Measurements from ENCODE around the gene PCDHGA12. TPM values are rescaled to one million over a fixed set of nuclear protein-coding genes. Genes with fewer than 3 reads are reported as not detected.

PCDHGA12 gene
- 12.6 TPM for total RNA-seq

DNA sequence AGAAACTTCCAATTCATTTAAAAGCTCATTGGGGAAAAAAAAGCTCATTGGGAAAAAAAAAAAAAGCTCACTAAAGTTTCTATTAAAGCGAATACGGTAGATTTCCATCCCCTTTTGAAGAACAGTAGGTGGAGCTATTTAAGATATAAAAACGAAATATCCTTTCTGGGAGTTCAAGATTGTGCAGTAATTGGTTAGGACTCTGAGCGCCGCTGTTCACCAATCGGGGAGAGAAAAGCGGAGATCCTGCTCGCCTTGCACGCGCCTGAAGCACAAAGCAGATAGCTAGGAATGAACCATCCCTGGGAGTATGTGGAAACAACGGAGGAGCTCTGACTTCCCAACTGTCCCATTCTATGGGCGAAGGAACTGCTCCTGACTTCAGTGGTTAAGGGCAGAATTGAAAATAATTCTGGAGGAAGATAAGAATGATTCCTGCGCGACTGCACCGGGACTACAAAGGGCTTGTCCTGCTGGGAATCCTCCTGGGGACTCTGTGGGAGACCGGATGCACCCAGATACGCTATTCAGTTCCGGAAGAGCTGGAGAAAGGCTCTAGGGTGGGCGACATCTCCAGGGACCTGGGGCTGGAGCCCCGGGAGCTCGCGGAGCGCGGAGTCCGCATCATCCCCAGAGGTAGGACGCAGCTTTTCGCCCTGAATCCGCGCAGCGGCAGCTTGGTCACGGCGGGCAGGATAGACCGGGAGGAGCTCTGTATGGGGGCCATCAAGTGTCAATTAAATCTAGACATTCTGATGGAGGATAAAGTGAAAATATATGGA lies at the start of gene PCDHGA12:
Gene PCDHGA12 (plus strand): TSS at position 176 of the 782 bp plus-strand sequence. CDS start 253 bp downstream, at position 429.

DNA sequence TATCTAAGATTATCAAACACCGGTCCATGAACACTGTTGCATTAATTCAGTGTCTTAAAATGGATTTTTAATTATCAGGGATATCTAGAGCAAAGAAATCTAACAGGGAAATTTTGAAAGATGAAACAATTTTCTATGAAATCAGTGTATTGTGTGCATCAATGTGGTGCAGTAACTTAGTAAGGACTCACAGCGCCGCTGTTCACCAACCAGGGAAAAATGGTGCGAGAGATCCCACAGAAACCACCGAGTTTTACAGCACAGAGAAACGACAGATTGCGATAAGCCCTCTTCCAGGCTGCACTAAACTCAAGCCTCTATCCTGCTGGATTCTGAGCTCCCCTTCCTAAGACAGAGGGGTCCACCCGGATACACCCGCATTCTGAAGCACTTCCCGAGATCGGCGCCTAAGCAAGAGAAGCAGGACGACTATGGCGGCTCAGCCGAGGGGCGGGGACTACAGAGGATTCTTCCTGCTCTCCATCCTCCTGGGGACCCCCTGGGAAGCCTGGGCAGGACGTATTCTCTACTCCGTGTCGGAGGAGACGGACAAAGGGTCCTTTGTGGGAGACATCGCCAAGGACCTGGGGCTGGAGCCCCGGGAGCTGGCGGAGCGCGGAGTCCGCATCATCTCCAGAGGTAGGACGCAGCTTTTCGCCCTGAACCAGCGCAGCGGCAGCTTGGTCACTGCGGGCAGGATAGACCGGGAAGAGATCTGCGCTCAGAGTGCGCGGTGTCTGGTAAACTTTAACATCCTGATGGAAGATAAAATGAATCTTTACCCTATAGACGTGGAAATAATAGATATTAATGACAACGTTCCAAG lies 47.6 kb upstream of the PCDHGA12 start, which contains the start of gene PCDHGA7:
Gene PCDHGA7 (plus strand): TSS at position 274 of the 826 bp plus-strand sequence. CDS start 158 bp downstream, at position 432.

GRCh38 chr5:141387557-141388311 lies 42.6 kb upstream of the PCDHGA12 start, which contains the start of gene PCDHGB4:
PCDHGB4 (plus strand) TSS chr5:141387698; CDS start chr5:141387885, 187 bp downstream.

GRCh38 chr5:141392429-141393198 lies 37.7 kb upstream of the PCDHGA12 start, which contains the start of gene PCDHGA8:
PCDHGA8 (plus strand) TSS chr5:141392633; CDS start chr5:141392814, 181 bp downstream.

GRCh38 chr5:141397756-141398551 lies 32.4 kb upstream of the PCDHGA12 start, which contains the start of gene PCDHGB5:
PCDHGB5 (plus strand) TSS chr5:141397947; CDS start chr5:141398128, 181 bp downstream.

DNA sequence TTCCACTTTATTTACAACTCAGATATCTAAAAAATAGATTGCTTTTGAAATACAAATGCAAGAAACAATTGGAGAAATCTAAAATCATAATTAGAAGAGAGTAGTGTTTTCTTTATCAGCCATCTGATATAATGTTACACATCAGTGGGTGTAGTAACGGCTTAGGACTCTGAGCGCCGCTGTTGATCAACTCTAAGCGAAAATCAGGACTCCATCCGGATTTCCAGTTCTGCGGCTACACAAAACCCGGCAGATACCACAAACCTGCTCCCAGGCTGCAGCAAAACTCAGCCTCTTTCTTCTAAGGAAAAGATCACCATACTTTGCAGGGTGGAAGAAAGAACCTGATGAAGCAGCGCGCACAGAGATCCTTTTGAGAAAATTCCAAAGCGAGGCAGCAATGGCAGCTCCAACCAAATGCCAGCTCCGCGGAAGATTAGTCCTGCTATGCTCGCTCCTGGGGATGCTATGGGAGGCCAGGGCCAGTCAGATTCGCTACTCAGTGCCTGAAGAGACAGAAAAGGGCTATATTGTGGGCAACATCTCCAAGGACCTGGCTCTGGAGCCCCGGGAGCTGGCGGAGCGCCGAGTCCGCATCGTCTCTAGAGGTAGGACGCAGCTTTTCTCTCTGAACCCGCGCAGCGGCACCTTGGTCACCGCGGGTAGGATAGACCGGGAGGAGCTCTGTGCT lies 27.6 kb upstream of the PCDHGA12 start, which contains the start of gene PCDHGA9:
Gene PCDHGA9 (plus strand): TSS at position 226 of the 691 bp plus-strand sequence. CDS start 175 bp downstream, at position 401.

GRCh38 chr5:141407790-141408505 lies 22.4 kb upstream of the PCDHGA12 start, which contains the start of gene PCDHGB6:
PCDHGB6 (plus strand) TSS chr5:141408021; CDS start chr5:141408203, 182 bp downstream.

GRCh38 chr5:141412854-141413539 lies 17.3 kb upstream of the PCDHGA12 start, which contains the start of gene PCDHGA10:
PCDHGA10 (plus strand) TSS chr5:141412987; CDS start chr5:141413176, 189 bp downstream.

DNA sequence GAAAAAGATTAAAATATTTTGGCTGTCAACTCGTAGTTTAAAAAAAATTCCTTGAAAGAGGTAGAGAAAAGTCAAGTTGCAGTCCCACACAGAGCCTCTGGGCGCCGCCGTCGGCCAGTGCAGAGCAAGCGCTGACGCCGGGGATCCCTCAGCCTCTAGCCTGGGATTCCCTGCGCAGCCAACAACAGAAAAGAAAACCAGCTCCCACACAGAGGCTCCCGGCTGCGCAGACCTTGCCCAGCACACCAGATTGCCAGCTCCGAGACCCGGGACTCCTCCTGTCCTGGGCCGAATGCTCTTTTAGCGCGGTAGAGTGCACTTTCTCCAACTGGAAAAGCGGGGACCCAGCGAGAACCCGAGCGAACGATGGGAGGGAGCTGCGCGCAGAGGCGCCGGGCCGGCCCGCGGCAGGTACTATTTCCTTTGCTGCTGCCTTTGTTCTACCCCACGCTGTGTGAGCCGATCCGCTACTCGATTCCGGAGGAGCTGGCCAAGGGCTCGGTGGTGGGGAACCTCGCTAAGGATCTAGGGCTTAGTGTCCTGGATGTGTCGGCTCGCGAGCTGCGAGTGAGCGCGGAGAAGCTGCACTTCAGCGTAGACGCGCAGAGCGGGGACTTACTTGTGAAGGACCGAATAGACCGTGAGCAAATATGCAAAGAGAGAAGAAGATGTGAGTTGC lies 12.7 kb upstream of the PCDHGA12 start, which contains the start of gene PCDHGB7:
Gene PCDHGB7 (plus strand): TSS at position 184 of the 679 bp plus-strand sequence. CDS start 183 bp downstream, at position 367.

GRCh38 chr5:141420855-141421488 lies 9.3 kb upstream of the PCDHGA12 start, which contains the start of gene PCDHGA11:
PCDHGA11 (plus strand) TSS chr5:141421051; CDS start chr5:141421228, 177 bp downstream.

DNA sequence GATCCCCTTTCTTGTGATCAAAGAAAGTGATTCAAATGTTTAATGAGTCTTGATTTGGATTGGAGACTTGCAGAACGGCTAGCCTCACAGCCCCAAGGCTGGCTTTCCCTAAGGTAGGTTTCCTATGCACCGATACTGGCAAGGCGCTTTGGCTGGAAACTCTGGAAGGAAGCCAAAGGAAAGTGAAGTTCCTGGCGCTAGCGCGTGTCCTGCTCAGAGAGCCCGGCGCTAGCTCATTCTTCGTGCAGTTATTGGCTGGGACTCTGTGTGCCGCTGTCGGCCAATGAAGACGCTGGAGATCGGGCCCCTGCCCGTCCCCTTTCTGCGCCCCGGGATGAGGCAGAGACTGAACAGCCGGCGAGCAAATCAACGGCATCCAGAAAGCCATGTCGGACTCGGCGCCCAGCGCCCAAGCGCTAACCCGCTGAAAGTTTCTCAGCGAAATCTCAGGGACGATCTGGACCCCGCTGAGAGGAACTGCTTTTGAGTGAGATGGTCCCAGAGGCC lies 45.4 kb downstream of the PCDHGA12 start, which contains the start of gene PCDHGC3:
Gene PCDHGC3 (plus strand): TSS at position 342 of the 507 bp plus-strand sequence. CDS start 151 bp downstream, at position 493.

Other genes starting within 250 kb of the PCDHGA12 start
- gene PCDHB16, start 248.1 kb upstream of the PCDHGA12 start, total RNA-seq: 9.2 TPM
- gene PCDHB9, start 243.3 kb upstream of the PCDHGA12 start, total RNA-seq: 5.9 TPM
- gene PCDHB10, start 238.2 kb upstream of the PCDHGA12 start, total RNA-seq: 12.9 TPM
- gene PCDHB11, start 230.9 kb upstream of the PCDHGA12 start, total RNA-seq: 9.5 TPM
- gene PCDHB12, start 221.8 kb upstream of the PCDHGA12 start, total RNA-seq: 15.0 TPM
- gene PCDHB13, start 216.6 kb upstream of the PCDHGA12 start, total RNA-seq: 11.2 TPM
- 13.5 TPM for gene PCDHB14, start 207.2 kb upstream of the PCDHGA12 start, total RNA-seq
- 14.5 TPM for gene PCDHB15, start 185.1 kb upstream of the PCDHGA12 start, total RNA-seq
- gene SLC25A2, start 126.5 kb upstream of the PCDHGA12 start, total RNA-seq: not detected
- gene TAF7, start 109.7 kb upstream of the PCDHGA12 start, total RNA-seq: 133 TPM
- gene PCDHGA1, start 100.0 kb upstream of the PCDHGA12 start, total RNA-seq: 1.8 TPM
- 15.8 TPM for gene PCDHGA2, start 91.7 kb upstream of the PCDHGA12 start, total RNA-seq
- gene PCDHGA3, start 86.7 kb upstream of the PCDHGA12 start, total RNA-seq: 7.5 TPM
- 10.9 TPM for gene PCDHGB1, start 80.4 kb upstream of the PCDHGA12 start, total RNA-seq
- 11.1 TPM for gene PCDHGA4, start 75.5 kb upstream of the PCDHGA12 start, total RNA-seq
- 14.6 TPM for gene PCDHGB2, start 70.5 kb upstream of the PCDHGA12 start, total RNA-seq
- gene PCDHGA5, start 66.3 kb upstream of the PCDHGA12 start, total RNA-seq: 10.6 TPM
- gene PCDHGB3, start 60.3 kb upstream of the PCDHGA12 start, total RNA-seq: 14.2 TPM
- 13.2 TPM for gene PCDHGA6, start 56.6 kb upstream of the PCDHGA12 start, total RNA-seq
- 11.2 TPM for gene PCDHGA7, start 47.8 kb upstream of the PCDHGA12 start, total RNA-seq
- 20.7 TPM for gene PCDHGB4, start 42.8 kb upstream of the PCDHGA12 start, total RNA-seq
- 10.1 TPM for gene PCDHGA8, start 37.9 kb upstream of the PCDHGA12 start, total RNA-seq
- 23.4 TPM for gene PCDHGB5, start 32.6 kb upstream of the PCDHGA12 start, total RNA-seq
- 21.7 TPM for gene PCDHGA9, start 27.7 kb upstream of the PCDHGA12 start, total RNA-seq
- gene PCDHGB6, start 22.5 kb upstream of the PCDHGA12 start, total RNA-seq: 15.1 TPM
- gene PCDHGA10, start 17.5 kb upstream of the PCDHGA12 start, total RNA-seq: 15.6 TPM
- 26.6 TPM for gene PCDHGB7, start 12.8 kb upstream of the PCDHGA12 start, total RNA-seq
- gene PCDHGA11, start 9.5 kb upstream of the PCDHGA12 start, total RNA-seq: 19.0 TPM
- 79.3 TPM for gene PCDHGC3, start 45.5 kb downstream of the PCDHGA12 start, total RNA-seq
- gene PCDHGC4, start 54.5 kb downstream of the PCDHGA12 start, total RNA-seq: 25.1 TPM
- gene PCDHGC5, start 58.6 kb downstream of the PCDHGA12 start, total RNA-seq: 6.6 TPM
- gene DIAPH1, start 188.5 kb downstream of the PCDHGA12 start, total RNA-seq: 28.9 TPM
- 51.2 TPM for gene HDAC3, start 206.3 kb downstream of the PCDHGA12 start, total RNA-seq
- gene RELL2, start 206.5 kb downstream of the PCDHGA12 start, total RNA-seq: 4.0 TPM
- 20.8 TPM for gene FCHSD1, start 220.9 kb downstream of the PCDHGA12 start, total RNA-seq